Fibroblast of lung (primary cell): ENCODE measurements around the gene SPRR1B.
"Not testable (repeated sequence)": the region's sequence is repeated elsewhere in the genome, so short reads cannot be mapped to it uniquely, and the experiment has no call there.

Experiments
- EZH2 ChIP-seq: IDR thresholded peaks from 2 replicates; pipeline ENCODE4 v1.5.1; 2012; ENCODE audit warnings: low read length, control low read depth, mild to moderate bottlenecking; ENCODE audit errors: missing control alignments
- TF ChIP-seq, protein P1 (sequence below), 2 donors: IDR thresholded peaks in 1 of 2; conservative IDR thresholded peaks in 1 of 2; 1 replicate in 1 of 2; 2 replicates in 1 of 2; pipeline ENCODE4 v1.5.1; 2011 to 2012; ENCODE audit warnings: low read length in 2 of 2, control low read depth in 1 of 2, inconsistent platforms in 1 of 2, low read depth in 1 of 2, mild to moderate bottlenecking in 1 of 2

DNA sequence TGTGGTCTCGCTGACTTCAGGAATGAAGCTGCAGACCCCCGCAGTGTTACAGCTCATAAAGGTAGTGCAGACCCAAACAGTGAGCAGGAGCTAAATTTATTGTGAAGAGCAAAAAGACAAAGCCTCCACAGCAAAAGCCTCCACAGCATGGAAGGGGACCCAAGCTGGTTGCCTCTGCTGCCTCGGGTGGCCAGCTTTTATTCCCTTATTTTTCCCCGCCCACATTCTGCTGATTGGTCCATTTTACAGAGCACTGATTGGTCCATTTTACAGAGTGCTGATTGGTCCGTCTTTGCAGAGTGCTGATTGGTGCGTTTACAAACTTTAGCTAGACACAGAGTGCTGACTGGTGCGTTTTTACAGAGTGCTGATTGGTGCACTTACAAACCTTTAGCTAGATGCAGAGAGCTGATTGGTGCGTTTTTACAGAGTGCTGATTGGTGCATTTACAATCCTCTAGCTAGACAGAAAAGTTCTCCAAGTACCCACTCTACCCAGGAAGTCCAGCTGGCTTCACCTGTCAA, 19.7 kb upstream of the SPRR1B start:
- TF ChIP-seq, protein P1, sequence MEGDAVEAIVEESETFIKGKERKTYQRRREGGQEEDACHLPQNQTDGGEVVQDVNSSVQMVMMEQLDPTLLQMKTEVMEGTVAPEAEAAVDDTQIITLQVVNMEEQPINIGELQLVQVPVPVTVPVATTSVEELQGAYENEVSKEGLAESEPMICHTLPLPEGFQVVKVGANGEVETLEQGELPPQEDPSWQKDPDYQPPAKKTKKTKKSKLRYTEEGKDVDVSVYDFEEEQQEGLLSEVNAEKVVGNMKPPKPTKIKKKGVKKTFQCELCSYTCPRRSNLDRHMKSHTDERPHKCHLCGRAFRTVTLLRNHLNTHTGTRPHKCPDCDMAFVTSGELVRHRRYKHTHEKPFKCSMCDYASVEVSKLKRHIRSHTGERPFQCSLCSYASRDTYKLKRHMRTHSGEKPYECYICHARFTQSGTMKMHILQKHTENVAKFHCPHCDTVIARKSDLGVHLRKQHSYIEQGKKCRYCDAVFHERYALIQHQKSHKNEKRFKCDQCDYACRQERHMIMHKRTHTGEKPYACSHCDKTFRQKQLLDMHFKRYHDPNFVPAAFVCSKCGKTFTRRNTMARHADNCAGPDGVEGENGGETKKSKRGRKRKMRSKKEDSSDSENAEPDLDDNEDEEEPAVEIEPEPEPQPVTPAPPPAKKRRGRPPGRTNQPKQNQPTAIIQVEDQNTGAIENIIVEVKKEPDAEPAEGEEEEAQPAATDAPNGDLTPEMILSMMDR (conservative IDR thresholded peaks at IDR 0.05 in 1 of 2, IDR thresholded peaks at IDR 0.05 in 1 of 2; ENCODE audit: low read depth in 1 of 2, low read length in 2 of 2), result not testable (repeated sequence)
- TF ChIP-seq EZH2, result not testable (repeated sequence)
